ENCODE data around the gene NFE2L1.
A peak's percentile ranks its signal among the peaks of the same experiment; 100 is the strongest.

Gene NFE2L1

GRCh38 chr17:48021934-48022333 is 26.2 kb upstream of the NFE2L1 start:
- TF ChIP-seq Cebpa-rat (IDR thresholded peaks at IDR 0.05): no peak
- Histone ChIP-seq H3K9ac (no peak overlapping the region), H3K4me2 (peak overlapping the region in 4 of 11 experiments; percentile 22 to 100 (median 47); a peak in 8 of 22 replicates), H3K4me1 (peaks cover 32 to 55% (median 41%) of the 10 kb centered on the region in 10 experiments), H3K27me3 (peaks cover 31 to 69% (median 59%) of the 10 kb centered on the region in 11 experiments), H3K9me3 (replicated peaks in 1 of 11) (no peaks in the 10 kb centered on the region), H3K36me3 (no peaks in the 10 kb centered on the region), H3K27ac (no peak overlapping the region), H4K20me1 (peaks cover 0 to 29% (median 13%) of the 10 kb centered on the region in 11 experiments; a peak in 9 of 22 replicates), H3K4me3 (no peak overlapping the region)

GRCh38 chr17:48022901-48023300 is 25.3 kb upstream of the NFE2L1 start:
- no peaks in the 10 kb centered on the region for H3K36me3 ChIP-seq
- H3K4me3 ChIP-seq: peak overlapping the region in 6 of 10 experiments; percentile 57 to 66 (median 58); a peak in 11 of 20 replicates
- H3K27me3 ChIP-seq: peaks cover 31 to 69% (median 59%) of the 10 kb centered on the region in 11 experiments
- H3K9ac ChIP-seq: no peak overlapping the region; a peak in 2 of 22 replicates
- H3K27ac ChIP-seq: no peak overlapping the region
- H3K4me2 ChIP-seq: peak overlapping the region; percentile 87 to 100 (median 95); a peak in 21 of 22 replicates
- H3K9me3 ChIP-seq (replicated peaks in 1 of 11): no peaks in the 10 kb centered on the region
- TF ChIP-seq Cebpa-rat (IDR thresholded peaks at IDR 0.05): no peak
- peaks cover 0 to 29% (median 13%) of the 10 kb centered on the region in 11 experiments; a peak in 9 of 22 replicates for H4K20me1 ChIP-seq
- peaks cover 26 to 46% (median 34%) of the 10 kb centered on the region in 10 experiments for H3K4me1 ChIP-seq

- peak overlapping the region in 5 of 11 experiments; percentile 11 to 68 (median 42); a peak in 7 of 22 replicates for H3K27ac ChIP-seq
- TF ChIP-seq Cebpa-rat (IDR thresholded peaks at IDR 0.05): no peak
- peaks cover 0 to 29% (median 13%) of the 10 kb centered on the region in 11 experiments; a peak in 9 of 22 replicates for H4K20me1 ChIP-seq
- peaks cover 26 to 43% (median 33%) of the 10 kb centered on the region in 10 experiments for H3K4me1 ChIP-seq
- peak overlapping the region; percentile 11 to 65 (median 54); a peak in 17 of 22 replicates for H3K9ac ChIP-seq
- H3K36me3 ChIP-seq: no peaks in the 10 kb centered on the region
- H3K4me2 ChIP-seq: peak overlapping the region; percentile 87 to 100 (median 95)
- H3K9me3 ChIP-seq (replicated peaks in 1 of 11): no peaks in the 10 kb centered on the region
- peaks cover 31 to 69% (median 59%) of the 10 kb centered on the region in 11 experiments for H3K27me3 ChIP-seq
- H3K4me3 ChIP-seq: peak overlapping the region; percentile 35 to 66 (median 57)
Observed at GRCh38 chr17:48023400-48024148, 24.6 kb upstream of the NFE2L1 start.

- no peak for TF ChIP-seq Cebpa-rat (IDR thresholded peaks at IDR 0.05)
- no peaks in the 10 kb centered on the region for H3K36me3 ChIP-seq
- peak overlapping the region in 9 of 11 experiments; percentile 37 to 65 (median 54); a peak in 17 of 22 replicates for H3K9ac ChIP-seq
- no peaks in the 10 kb centered on the region for H3K9me3 ChIP-seq (replicated peaks in 1 of 11)
- peak overlapping the region in 4 of 11 experiments; percentile 25 to 68 (median 46); a peak in 7 of 22 replicates for H3K27ac ChIP-seq
- peaks cover 26 to 43% (median 33%) of the 10 kb centered on the region in 10 experiments for H3K4me1 ChIP-seq
- peak overlapping the region; percentile 87 to 100 (median 95) for H3K4me2 ChIP-seq
- peaks cover 0 to 29% (median 13%) of the 10 kb centered on the region in 11 experiments; a peak in 9 of 22 replicates for H4K20me1 ChIP-seq
- H3K4me3 ChIP-seq: peak overlapping the region; percentile 35 to 66 (median 57); a peak in 19 of 20 replicates
- H3K27me3 ChIP-seq: peaks cover 31 to 62% (median 55%) of the 10 kb centered on the region in 11 experiments
Observed at GRCh38 chr17:48024149-48025039, 23.8 kb upstream of the NFE2L1 start.

GRCh38 chr17:48025040-48025903 is 22.9 kb upstream of the NFE2L1 start:
- peak overlapping the region; percentile 48 to 70 (median 58); a peak in 19 of 20 replicates for H3K4me3 ChIP-seq
- H3K9ac ChIP-seq: peak overlapping the region in 9 of 11 experiments; percentile 7 to 65 (median 58); a peak in 14 of 22 replicates
- peaks cover 26 to 43% (median 33%) of the 10 kb centered on the region in 10 experiments for H3K4me1 ChIP-seq
- peaks cover 0 to 29% (median 13%) of the 10 kb centered on the region in 11 experiments; a peak in 9 of 22 replicates for H4K20me1 ChIP-seq
- H3K4me2 ChIP-seq: peak overlapping the region; percentile 94 to 100 (median 96)
- no peaks in the 10 kb centered on the region for H3K36me3 ChIP-seq
- H3K9me3 ChIP-seq (replicated peaks in 1 of 11): no peaks in the 10 kb centered on the region
- H3K27ac ChIP-seq: peak overlapping the region in 2 of 11 experiments; percentile 24 to 68; a peak in 2 of 22 replicates
- peaks cover 30 to 53% (median 47%) of the 10 kb centered on the region in 11 experiments for H3K27me3 ChIP-seq
- no peak for TF ChIP-seq Cebpa-rat (IDR thresholded peaks at IDR 0.05)

- H3K9ac ChIP-seq: peak overlapping the region in 3 of 11 experiments; percentile 7 to 63 (median 53); a peak in 2 of 22 replicates
- no peak for TF ChIP-seq Cebpa-rat (IDR thresholded peaks at IDR 0.05)
- peak overlapping the region in 6 of 10 experiments; percentile 46 to 63 (median 56); a peak in 12 of 20 replicates for H3K4me3 ChIP-seq
- no peaks in the 10 kb centered on the region for H3K36me3 ChIP-seq
- peaks cover 23 to 46% (median 39%) of the 10 kb centered on the region in 11 experiments for H3K27me3 ChIP-seq
- no peaks in the 10 kb centered on the region for H3K9me3 ChIP-seq (replicated peaks in 1 of 11)
- H3K4me2 ChIP-seq: peak overlapping the region; percentile 92 to 100 (median 96)
- H4K20me1 ChIP-seq: peaks cover 0 to 27% (median 13%) of the 10 kb centered on the region in 11 experiments; a peak in 9 of 22 replicates
- no peak overlapping the region for H3K27ac ChIP-seq
- H3K4me1 ChIP-seq: peaks cover 26 to 43% (median 33%) of the 10 kb centered on the region in 10 experiments
Observed at GRCh38 chr17:48025904-48026501, 22.2 kb upstream of the NFE2L1 start.

GRCh38 chr17:48026502-48027321 is 21.4 kb upstream of the NFE2L1 start:
- H3K4me1 ChIP-seq: peaks cover 26 to 39% (median 32%) of the 10 kb centered on the region in 10 experiments
- H3K36me3 ChIP-seq: no peaks in the 10 kb centered on the region
- peaks cover 16 to 41% (median 35%) of the 10 kb centered on the region in 11 experiments; a peak in 21 of 22 replicates for H3K27me3 ChIP-seq
- no peaks in the 10 kb centered on the region for H3K9me3 ChIP-seq (replicated peaks in 1 of 11)
- peaks cover 0 to 25% (median 13%) of the 10 kb centered on the region in 11 experiments; a peak in 9 of 22 replicates for H4K20me1 ChIP-seq
- peak overlapping the region in 3 of 11 experiments; percentile 96; a peak in 7 of 22 replicates for H3K4me2 ChIP-seq
- H3K4me3 ChIP-seq: no peak overlapping the region
- no peak overlapping the region for H3K27ac ChIP-seq
- TF ChIP-seq Cebpa-rat (IDR thresholded peaks at IDR 0.05): no peak
- no peak overlapping the region for H3K9ac ChIP-seq

All from BLaER1 treated with 17β-estradiol and CSF1 and Interleukin-3, amounts not matched to agents 10 nM and 100 nM (cell line).